Esophagus muscularis mucosa (tissue), 4 donors: ENCODE results near the gene RNASEH2A.

Source experiments
- EP300 ChIP-seq: sonication (generic); formaldehyde crosslinking; IDR thresholded peaks from one replicate; pipeline ENCODE4 v1.6.1; 2017; ENCODE audit warnings: antibody characterized with exemption
- POLR2A ChIP-seq: fragments of 450-650 bp; IDR thresholded peaks from one replicate; pipeline ENCODE4 v1.6.1; 2017; ENCODE audit warnings: antibody characterized with exemption, moderate library complexity, mild to moderate bottlenecking, low read depth
- POLR2AphosphoS5 ChIP-seq, 2 donors: sonication (generic); formaldehyde crosslinking; IDR thresholded peaks; one replicate each; pipeline ENCODE4 v1.6.1; 2017; ENCODE audit warnings: antibody characterized with exemption in 2 of 2
- TF ChIP-seq, protein P1 (sequence below), 3 experiments: fragments of 200-600 bp in 2 of 3; fragments of 450-650 bp in 1 of 3; sonication (generic) in 2 of 3; IDR thresholded peaks; one replicate each; pipeline ENCODE4 v1.5.1; 2017 to 2019; ENCODE audit warnings: antibody characterized with exemption in 3 of 3, mild to moderate bottlenecking in 2 of 3, moderate library complexity in 1 of 3

DNA sequence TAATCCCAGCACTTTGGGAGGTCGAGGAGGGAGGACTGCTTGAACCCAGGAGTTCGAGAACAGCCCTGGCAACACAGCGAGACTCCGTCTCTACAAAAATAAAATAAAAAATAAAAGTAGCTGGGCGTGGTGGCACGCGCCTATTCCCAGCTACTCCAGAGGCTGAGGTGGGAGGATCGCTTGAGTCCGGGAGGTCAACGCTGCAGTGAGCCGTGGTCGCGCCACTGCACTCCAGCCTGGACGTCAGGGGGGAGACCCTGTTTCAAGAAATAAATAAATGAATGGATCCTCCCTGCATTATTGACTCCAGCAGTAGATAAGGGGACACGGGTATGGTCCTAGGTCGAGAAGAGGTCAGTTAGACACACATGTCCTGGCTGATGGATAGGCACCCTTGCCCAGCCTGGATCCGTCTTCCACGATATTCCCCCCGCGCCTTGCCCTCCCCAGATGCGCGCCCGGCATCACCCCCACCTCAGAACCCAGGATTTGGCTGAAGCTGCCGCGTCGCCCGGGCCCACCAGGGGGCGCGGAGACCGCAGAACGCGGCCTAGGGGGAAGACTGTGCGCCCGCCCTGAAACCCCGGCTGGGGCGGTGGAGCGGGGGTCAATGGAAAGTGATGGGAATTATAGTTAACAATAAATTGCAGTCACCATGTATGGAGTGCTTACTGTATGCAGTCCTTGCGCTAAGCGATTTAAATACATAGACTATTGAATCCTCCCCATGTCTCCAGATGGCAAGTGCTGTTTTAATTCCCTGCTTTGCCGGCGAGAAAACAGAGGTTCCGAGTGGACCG lies 29.0 kb upstream of the RNASEH2A start:
- TF ChIP-seq, protein P1, sequence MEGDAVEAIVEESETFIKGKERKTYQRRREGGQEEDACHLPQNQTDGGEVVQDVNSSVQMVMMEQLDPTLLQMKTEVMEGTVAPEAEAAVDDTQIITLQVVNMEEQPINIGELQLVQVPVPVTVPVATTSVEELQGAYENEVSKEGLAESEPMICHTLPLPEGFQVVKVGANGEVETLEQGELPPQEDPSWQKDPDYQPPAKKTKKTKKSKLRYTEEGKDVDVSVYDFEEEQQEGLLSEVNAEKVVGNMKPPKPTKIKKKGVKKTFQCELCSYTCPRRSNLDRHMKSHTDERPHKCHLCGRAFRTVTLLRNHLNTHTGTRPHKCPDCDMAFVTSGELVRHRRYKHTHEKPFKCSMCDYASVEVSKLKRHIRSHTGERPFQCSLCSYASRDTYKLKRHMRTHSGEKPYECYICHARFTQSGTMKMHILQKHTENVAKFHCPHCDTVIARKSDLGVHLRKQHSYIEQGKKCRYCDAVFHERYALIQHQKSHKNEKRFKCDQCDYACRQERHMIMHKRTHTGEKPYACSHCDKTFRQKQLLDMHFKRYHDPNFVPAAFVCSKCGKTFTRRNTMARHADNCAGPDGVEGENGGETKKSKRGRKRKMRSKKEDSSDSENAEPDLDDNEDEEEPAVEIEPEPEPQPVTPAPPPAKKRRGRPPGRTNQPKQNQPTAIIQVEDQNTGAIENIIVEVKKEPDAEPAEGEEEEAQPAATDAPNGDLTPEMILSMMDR (IDR thresholded peaks at IDR 0.05) = peak in 2 of 3 experiments; percentile 98
- TF ChIP-seq POLR2AphosphoS5 (IDR thresholded peaks at IDR 0.05) (peak; percentile 63 to 84), POLR2A (no peak), EP300 (no peak)
